NCI-H526 treated with DMSO at 0.1 percent for 48 hours (cell line): ENCODE measurements around the gene TJAP1.
"Not testable (repeated sequence)": the region's sequence is repeated elsewhere in the genome, so short reads cannot be mapped to it uniquely, and the experiment has no call there.

Source experiments
- DNase-seq: peaks from one replicate; lab custom pipeline; 2025; lab: John Stamatoyannopoulos, UW

Gene TJAP1

DNA sequence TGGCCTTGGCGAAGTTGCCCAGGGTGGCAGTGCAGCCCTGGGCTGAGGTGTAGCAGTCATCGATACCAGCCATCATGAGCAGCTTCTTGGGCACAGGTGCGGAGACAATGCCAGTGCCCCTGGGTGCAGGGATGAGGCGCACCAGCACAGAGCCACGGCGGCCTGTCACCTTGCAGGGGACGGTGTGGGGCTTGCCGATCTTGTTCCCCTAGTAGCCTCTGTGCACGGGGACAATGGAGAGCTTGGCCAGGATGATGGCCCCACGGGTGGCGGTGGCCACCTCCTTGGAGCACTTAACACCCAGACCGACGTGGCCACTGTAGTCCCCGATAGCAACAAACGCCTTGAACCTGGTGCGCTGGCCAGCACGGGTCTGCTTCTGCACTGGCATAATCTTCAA is 61.6 kb downstream of the TJAP1 start:
- DNase-seq: not testable (repeated sequence)

DNA sequence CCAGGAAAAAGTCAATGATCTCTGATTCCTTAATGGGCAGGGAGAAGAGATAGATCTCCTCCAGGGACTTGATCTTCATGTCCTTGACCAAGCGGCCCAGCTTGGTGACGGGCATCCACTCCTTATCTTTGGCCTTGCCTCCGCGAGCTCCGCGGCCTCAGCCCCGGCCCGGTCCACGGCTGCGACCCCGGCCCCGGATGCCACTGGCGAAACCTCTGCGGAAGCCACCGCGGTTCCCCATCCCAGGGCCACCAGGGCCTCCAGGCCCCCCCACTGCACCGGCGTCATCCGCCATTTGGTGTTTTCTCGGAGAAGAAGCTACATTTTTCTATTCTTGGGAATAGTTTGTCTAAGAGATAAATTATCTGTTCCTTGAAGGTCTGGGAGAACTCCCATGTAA is 62.0 kb downstream of the TJAP1 start:
- not testable (repeated sequence) for DNase-seq

DNA sequence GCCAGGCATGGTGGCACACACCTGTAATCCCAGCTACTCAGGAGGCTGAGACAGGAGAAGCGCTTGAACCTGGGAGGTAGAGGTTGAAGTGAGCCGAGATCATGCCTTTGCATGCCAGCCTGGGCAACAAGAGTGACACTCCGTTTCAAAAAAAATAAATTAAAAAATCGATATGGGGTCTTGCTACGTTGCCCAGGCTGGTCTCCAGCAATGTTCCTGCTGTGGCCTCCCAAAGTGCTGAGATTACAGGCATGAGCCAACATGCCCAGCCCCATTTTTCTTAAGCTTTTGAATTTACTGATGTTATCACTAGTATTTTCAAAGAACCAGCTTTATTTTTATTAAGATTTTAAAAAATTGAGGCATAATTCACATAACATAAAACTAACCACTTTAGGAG is 63.1 kb downstream of the TJAP1 start:
- DNase-seq: no peak

DNA sequence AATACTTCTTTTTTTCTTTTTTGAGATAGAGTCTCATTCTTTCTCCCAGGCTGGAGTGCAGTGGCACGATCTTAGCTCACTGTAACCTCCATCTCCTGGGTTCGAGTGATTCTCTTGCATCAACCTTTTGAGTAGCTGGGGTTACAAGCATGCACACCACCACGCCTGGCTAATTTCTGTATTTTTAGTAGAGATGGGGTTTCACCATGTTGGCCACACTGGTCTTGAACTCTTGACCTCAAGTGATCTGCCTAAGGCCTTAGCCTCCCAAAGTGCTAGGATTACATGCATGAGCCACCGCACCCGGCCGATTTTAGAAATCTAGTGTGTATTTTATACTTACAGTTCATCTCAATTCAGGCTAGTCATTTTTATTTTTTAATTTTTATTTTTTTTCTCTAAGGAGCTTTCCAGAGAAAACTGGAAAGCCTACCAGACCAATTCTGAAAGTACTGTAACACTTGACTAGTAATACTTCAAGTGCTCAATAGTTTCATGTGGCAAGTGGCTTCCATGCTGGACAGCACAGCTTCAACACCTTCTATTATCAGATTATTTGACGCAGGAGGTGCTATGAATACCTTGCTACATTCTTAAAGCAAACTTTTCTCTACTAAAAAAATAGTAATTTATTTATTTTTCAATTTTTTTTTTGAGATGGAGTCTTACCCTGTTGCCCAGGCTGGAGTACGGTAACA is 64.6 kb downstream of the TJAP1 start:
- DNase-seq: no peak

DNA sequence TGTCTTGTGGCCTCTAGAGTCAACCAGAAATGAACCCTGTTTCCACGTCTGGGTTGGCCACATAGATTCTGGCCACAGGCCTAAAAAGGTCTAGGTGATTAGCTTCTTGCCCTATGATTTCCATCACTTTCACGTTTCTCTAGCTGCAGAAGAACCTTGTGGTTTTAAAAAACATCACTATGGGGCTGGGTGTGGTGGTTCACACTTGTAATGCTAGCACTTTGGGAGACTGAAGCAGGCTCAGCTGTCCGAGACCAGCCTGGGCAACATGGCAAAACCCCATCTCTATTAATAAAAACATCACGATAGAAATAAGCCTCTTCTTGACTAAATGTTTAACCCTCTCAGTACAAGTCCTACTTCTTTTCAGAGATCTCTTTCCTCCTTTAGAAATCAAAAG is 67.1 kb downstream of the TJAP1 start:
- DNase-seq: no peak

DNA sequence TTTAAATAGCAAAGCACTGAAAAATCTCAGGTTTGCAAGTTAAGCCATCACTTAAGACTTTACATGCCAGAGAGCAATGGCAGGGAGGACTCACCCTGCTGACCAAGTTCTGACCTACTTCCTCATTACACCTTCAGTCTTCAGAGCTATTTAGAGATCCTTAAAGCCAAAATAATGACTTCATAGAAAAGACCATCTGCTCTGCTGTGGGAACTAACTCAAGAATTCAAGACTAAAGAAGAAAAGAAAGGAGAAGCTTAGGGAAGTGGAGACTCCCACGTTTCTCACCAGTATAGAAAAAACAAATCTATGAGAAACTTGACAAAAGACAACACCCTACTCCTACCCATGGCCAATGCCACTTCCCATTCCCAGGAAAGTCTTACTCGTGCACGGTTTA is 69.9 kb downstream of the TJAP1 start:
- no peak for DNase-seq
